ENCODE results near the gene AGR3.

GRCh38 chr7:16851829-16852228, 30.0 kb downstream of the AGR3 start:
- no peak for TF ChIP-seq EZH2 (IDR thresholded peaks at IDR 0.05; ENCODE audit: insufficient read depth, poor library complexity, severe bottlenecking)
- no peak for TF ChIP-seq EZH2phosphoT487 (IDR thresholded peaks at IDR 0.05; ENCODE audit: insufficient read depth, low read depth)
